Measurements from ENCODE around the gene ITGA1.

The ITGA1 gene

GRCh38 chr5:52794519-52794918 is 6.8 kb downstream of the ITGA1 start:
- no peak overlapping the region for H3K9ac ChIP-seq (ENCODE audit: low read depth, low read length, poor library complexity)
- no peak overlapping the region for H3K4ac ChIP-seq (ENCODE audit: low read length)
- peaks cover 0 to 5% (median 0%) of the 10 kb centered on the region in 3 experiments for H3K27me3 ChIP-seq (ENCODE audit: control insufficient read depth in 3 of 3, insufficient read depth in 3 of 3, low read depth in 1 of 3, low read length in 3 of 3)
- H3K14ac ChIP-seq (ENCODE audit: low read length): no peak overlapping the region
- H3K79me1 ChIP-seq (ENCODE audit: low read depth, low read length): no peaks in the 10 kb centered on the region
- H3K36me3 ChIP-seq (replicated peaks in 1 of 2; ENCODE audit: control insufficient read depth in 2 of 2, insufficient read depth in 2 of 2, low read length in 2 of 2): no peaks in the 10 kb centered on the region
- no peak overlapping the region for H3K4me2 ChIP-seq (ENCODE audit: insufficient read depth, low read length, poor library complexity, severe bottlenecking)
- H3K23ac ChIP-seq (ENCODE audit: low read depth, low read length, poor library complexity): no peak overlapping the region
- no peak overlapping the region for H2AK5ac ChIP-seq (ENCODE audit: low read depth, low read length)
- no peak overlapping the region for H3K18ac ChIP-seq (ENCODE audit: low read length)
- H3K9me3 ChIP-seq (replicated peaks in 1 of 2; ENCODE audit: control insufficient read depth in 2 of 2, insufficient read depth in 1 of 2, low read depth in 1 of 2, low read length in 2 of 2): no peaks in the 10 kb centered on the region
- no peak overlapping the region for H3K4me3 ChIP-seq (ENCODE audit: low read length in 2 of 2)
- no peak overlapping the region for H2BK15ac ChIP-seq (ENCODE audit: low read length)
- no peak overlapping the region for H4K91ac ChIP-seq (ENCODE audit: low read depth, low read length, poor library complexity)
- H2BK12ac ChIP-seq (ENCODE audit: low read length): no peak overlapping the region
- H3K27ac ChIP-seq (replicated peaks; ENCODE audit: low read length): no peak overlapping the region
- H3K4me1 ChIP-seq (ENCODE audit: control insufficient read depth in 2 of 2, insufficient read depth in 1 of 2, low read depth in 1 of 2, low read length in 2 of 2): peaks cover 0 to 2% of the 10 kb centered on the region in 2 donors
- H2BK5ac ChIP-seq (ENCODE audit: low read length): no peak overlapping the region
- WGBS, 2 donors (ENCODE audit: extremely low coverage in 2 of 2, insufficient read length in 2 of 2, insufficient replicate concordance in 1 of 2): no CpG with 5 or more reads among the region's 1 CpG
- H2BK120ac ChIP-seq (ENCODE audit: low read depth, low read length): no peak overlapping the region
- DNase-seq (ENCODE audit: low spot score): no peak
- H2AFZ ChIP-seq (ENCODE audit: low read length): no peak overlapping the region
- H4K8ac ChIP-seq (ENCODE audit: low read depth, low read length): no peak overlapping the region

DNA sequence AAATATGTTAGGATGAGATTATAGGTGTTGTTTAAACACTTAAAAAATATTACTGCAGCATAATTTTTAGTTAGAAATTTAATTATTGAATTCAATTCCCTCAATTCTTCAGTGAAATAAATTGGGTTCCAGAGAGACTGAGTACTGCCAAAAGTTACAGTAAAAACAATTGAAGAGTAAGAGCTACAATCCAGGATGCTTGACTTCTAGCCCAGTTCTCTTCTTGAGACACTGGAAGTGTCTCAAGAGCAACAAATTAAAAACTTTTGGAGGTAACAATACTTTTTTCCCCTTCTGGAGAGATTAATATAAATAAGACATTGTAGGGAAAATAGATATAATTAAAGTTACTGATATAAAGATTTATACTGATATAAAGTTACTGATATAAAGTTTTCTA is 8.3 kb downstream of the ITGA1 start:
- Histone ChIP-seq H2BK12ac (ENCODE audit: low read length) (no peak overlapping the region), H4K8ac (ENCODE audit: low read depth, low read length) (no peak overlapping the region), H3K14ac (ENCODE audit: low read length) (no peak overlapping the region), H2BK120ac (ENCODE audit: low read depth, low read length) (no peak overlapping the region), H3K9me3 (replicated peaks in 1 of 2; ENCODE audit: control insufficient read depth in 2 of 2, insufficient read depth in 1 of 2, low read depth in 1 of 2, low read length in 2 of 2) (no peaks in the 10 kb centered on the region), H3K18ac (ENCODE audit: low read length) (no peak overlapping the region), H3K4ac (ENCODE audit: low read length) (no peak overlapping the region), H3K27ac (replicated peaks; ENCODE audit: low read length) (no peak overlapping the region), H2AK5ac (ENCODE audit: low read depth, low read length) (no peak overlapping the region), H3K9ac (ENCODE audit: low read depth, low read length, poor library complexity) (no peak overlapping the region), H2AFZ (ENCODE audit: low read length) (no peak overlapping the region), H2BK15ac (ENCODE audit: low read length) (no peak overlapping the region), H3K4me3 (ENCODE audit: low read length in 2 of 2) (no peak overlapping the region), H4K91ac (ENCODE audit: low read depth, low read length, poor library complexity) (no peak overlapping the region), H3K79me1 (ENCODE audit: low read depth, low read length) (peaks cover 4% of the 10 kb centered on the region), H3K27me3 (ENCODE audit: control insufficient read depth in 3 of 3, insufficient read depth in 3 of 3, low read depth in 1 of 3, low read length in 3 of 3) (no peaks in the 10 kb centered on the region), H3K23ac (ENCODE audit: low read depth, low read length, poor library complexity) (no peak overlapping the region), H3K36me3 (replicated peaks in 1 of 2; ENCODE audit: control insufficient read depth in 2 of 2, insufficient read depth in 2 of 2, low read length in 2 of 2) (no peaks in the 10 kb centered on the region), H2BK5ac (ENCODE audit: low read length) (no peak overlapping the region), H3K4me2 (ENCODE audit: insufficient read depth, low read length, poor library complexity, severe bottlenecking) (no peak overlapping the region), H3K4me1 (ENCODE audit: control insufficient read depth in 2 of 2, insufficient read depth in 1 of 2, low read depth in 1 of 2, low read length in 2 of 2) (peaks cover 0 to 5% of the 10 kb centered on the region in 2 donors)
- DNase-seq (ENCODE audit: low spot score): no peak

DNA sequence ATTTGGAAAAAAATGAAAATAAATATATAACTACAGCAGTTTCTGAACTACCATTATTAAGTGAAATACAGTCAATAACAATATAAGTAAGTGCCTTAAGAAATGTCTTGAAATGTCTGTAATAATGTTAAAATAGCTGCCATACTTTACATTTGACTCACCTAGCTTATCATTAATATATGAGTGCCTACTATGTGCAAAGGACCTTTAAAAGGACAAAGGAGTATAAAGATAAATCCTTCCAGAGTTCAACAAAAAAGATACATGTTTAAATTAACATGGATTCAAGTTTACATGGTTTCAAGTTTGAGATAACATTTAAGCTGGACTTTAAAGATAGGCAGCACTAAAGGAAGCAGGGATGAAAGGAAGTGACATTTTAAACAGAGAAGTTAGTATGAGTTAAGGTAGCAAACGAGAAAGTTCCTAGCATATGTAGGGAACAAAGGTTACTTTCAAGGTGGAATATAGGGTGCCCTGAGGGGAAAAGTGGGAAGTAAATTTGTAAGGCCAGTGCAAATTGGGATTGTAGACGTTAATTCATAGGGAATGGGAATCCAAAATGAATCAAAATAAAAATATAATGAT is 8.9 kb downstream of the ITGA1 start:
- H4K91ac ChIP-seq (ENCODE audit: low read depth, low read length, poor library complexity): no peak overlapping the region
- peaks cover 4% of the 10 kb centered on the region for H3K79me1 ChIP-seq (ENCODE audit: low read depth, low read length)
- no peak overlapping the region for H4K8ac ChIP-seq (ENCODE audit: low read depth, low read length)
- H3K27me3 ChIP-seq (ENCODE audit: control insufficient read depth in 3 of 3, insufficient read depth in 3 of 3, low read depth in 1 of 3, low read length in 3 of 3): no peaks in the 10 kb centered on the region
- no peak overlapping the region for H2AK5ac ChIP-seq (ENCODE audit: low read depth, low read length)
- no peak overlapping the region for H3K4me3 ChIP-seq (ENCODE audit: low read length in 2 of 2)
- H2BK120ac ChIP-seq (ENCODE audit: low read depth, low read length): no peak overlapping the region
- no peak overlapping the region for H3K4me2 ChIP-seq (ENCODE audit: insufficient read depth, low read length, poor library complexity, severe bottlenecking)
- H3K36me3 ChIP-seq (replicated peaks in 1 of 2; ENCODE audit: control insufficient read depth in 2 of 2, insufficient read depth in 2 of 2, low read length in 2 of 2): peaks cover 0 to under 1% of the 10 kb centered on the region in 2 donors
- H3K18ac ChIP-seq (ENCODE audit: low read length): no peak overlapping the region
- H2BK15ac ChIP-seq (ENCODE audit: low read length): no peak overlapping the region
- no peak overlapping the region for H2AFZ ChIP-seq (ENCODE audit: low read length)
- H2BK5ac ChIP-seq (ENCODE audit: low read length): no peak overlapping the region
- H3K9me3 ChIP-seq (replicated peaks in 1 of 2; ENCODE audit: control insufficient read depth in 2 of 2, insufficient read depth in 1 of 2, low read depth in 1 of 2, low read length in 2 of 2): no peaks in the 10 kb centered on the region
- H3K9ac ChIP-seq (ENCODE audit: low read depth, low read length, poor library complexity): no peak overlapping the region
- H3K14ac ChIP-seq (ENCODE audit: low read length): no peak overlapping the region
- no peak overlapping the region for H3K23ac ChIP-seq (ENCODE audit: low read depth, low read length, poor library complexity)
- WGBS, 2 donors (ENCODE audit: extremely low coverage in 2 of 2, insufficient read length in 2 of 2, insufficient replicate concordance in 1 of 2): no CpG with 5 or more reads among the region's 2 CpGs
- H3K4ac ChIP-seq (ENCODE audit: low read length): no peak overlapping the region
- DNase-seq (ENCODE audit: low spot score): no peak
- H3K4me1 ChIP-seq (ENCODE audit: control insufficient read depth in 2 of 2, insufficient read depth in 1 of 2, low read depth in 1 of 2, low read length in 2 of 2): peaks cover under 1 to 8% of the 10 kb centered on the region in 2 donors
- no peak overlapping the region for H3K27ac ChIP-seq (replicated peaks; ENCODE audit: low read length)
- no peak overlapping the region for H2BK12ac ChIP-seq (ENCODE audit: low read length)

DNA sequence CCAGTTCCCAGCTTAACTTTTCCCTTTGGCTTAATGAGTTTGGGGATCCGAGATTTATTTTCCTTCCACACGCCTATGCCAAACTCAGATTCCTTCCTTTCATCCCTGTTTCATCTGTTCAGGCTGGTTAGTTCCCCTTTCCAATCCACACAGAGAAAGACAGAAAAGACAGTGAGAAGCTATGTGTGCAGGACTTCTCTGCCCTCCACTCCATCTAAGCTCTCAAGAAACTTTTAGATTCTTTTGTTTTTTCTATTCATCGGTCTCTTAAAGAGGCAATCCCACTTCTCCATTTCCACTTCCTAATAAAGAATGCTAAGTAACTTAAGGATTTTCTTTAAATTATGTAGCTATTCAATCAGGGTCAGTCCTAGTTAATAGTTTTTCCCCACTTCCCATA is 11.2 kb downstream of the ITGA1 start:
- Histone ChIP-seq H3K23ac (ENCODE audit: low read depth, low read length, poor library complexity) (no peak overlapping the region), H3K14ac (ENCODE audit: low read length) (no peak overlapping the region), H3K9me3 (replicated peaks in 1 of 2; ENCODE audit: control insufficient read depth in 2 of 2, insufficient read depth in 1 of 2, low read depth in 1 of 2, low read length in 2 of 2) (no peaks in the 10 kb centered on the region), H3K27ac (replicated peaks; ENCODE audit: low read length) (peak overlapping the region; percentile 88), H4K91ac (ENCODE audit: low read depth, low read length, poor library complexity) (no peak overlapping the region), H3K79me1 (ENCODE audit: low read depth, low read length) (peaks cover 4% of the 10 kb centered on the region), H2BK5ac (ENCODE audit: low read length) (no peak overlapping the region), H3K9ac (ENCODE audit: low read depth, low read length, poor library complexity) (no peak overlapping the region), H3K4ac (ENCODE audit: low read length) (no peak overlapping the region), H2AFZ (ENCODE audit: low read length) (peak overlapping the region; percentile 95), H2BK120ac (ENCODE audit: low read depth, low read length) (no peak overlapping the region), H2BK15ac (ENCODE audit: low read length) (no peak overlapping the region), H3K36me3 (replicated peaks in 1 of 2; ENCODE audit: control insufficient read depth in 2 of 2, insufficient read depth in 2 of 2, low read length in 2 of 2) (peaks cover 0 to 23% of the 10 kb centered on the region in 2 donors), H3K4me3 (ENCODE audit: low read length in 2 of 2) (peak overlapping the region; percentile 76 to 82), H4K8ac (ENCODE audit: low read depth, low read length) (no peak overlapping the region), H2AK5ac (ENCODE audit: low read depth, low read length) (no peak overlapping the region), H2BK12ac (ENCODE audit: low read length) (no peak overlapping the region), H3K27me3 (ENCODE audit: control insufficient read depth in 3 of 3, insufficient read depth in 3 of 3, low read depth in 1 of 3, low read length in 3 of 3) (no peaks in the 10 kb centered on the region), H3K18ac (ENCODE audit: low read length) (no peak overlapping the region), H3K4me1 (ENCODE audit: control insufficient read depth in 2 of 2, insufficient read depth in 1 of 2, low read depth in 1 of 2, low read length in 2 of 2) (peaks cover 9 to 10% of the 10 kb centered on the region in 2 donors), H3K4me2 (ENCODE audit: insufficient read depth, low read length, poor library complexity, severe bottlenecking) (peak overlapping the region; percentile 98)
- no CpG with 5 or more reads among the region's 3 CpGs for WGBS, 2 donors (ENCODE audit: extremely low coverage in 2 of 2, insufficient read length in 2 of 2, insufficient replicate concordance in 1 of 2)
- no peak for DNase-seq (ENCODE audit: low spot score)
